ENCODE data around the gene CFB. TPM values are rescaled to one million over a fixed set of nuclear protein-coding genes. Genes with fewer than 3 reads are reported as not detected.

CFB gene
- total RNA-seq, 2 experiments from 2014 or later = 0.58 to 0.60 TPM

DNA sequence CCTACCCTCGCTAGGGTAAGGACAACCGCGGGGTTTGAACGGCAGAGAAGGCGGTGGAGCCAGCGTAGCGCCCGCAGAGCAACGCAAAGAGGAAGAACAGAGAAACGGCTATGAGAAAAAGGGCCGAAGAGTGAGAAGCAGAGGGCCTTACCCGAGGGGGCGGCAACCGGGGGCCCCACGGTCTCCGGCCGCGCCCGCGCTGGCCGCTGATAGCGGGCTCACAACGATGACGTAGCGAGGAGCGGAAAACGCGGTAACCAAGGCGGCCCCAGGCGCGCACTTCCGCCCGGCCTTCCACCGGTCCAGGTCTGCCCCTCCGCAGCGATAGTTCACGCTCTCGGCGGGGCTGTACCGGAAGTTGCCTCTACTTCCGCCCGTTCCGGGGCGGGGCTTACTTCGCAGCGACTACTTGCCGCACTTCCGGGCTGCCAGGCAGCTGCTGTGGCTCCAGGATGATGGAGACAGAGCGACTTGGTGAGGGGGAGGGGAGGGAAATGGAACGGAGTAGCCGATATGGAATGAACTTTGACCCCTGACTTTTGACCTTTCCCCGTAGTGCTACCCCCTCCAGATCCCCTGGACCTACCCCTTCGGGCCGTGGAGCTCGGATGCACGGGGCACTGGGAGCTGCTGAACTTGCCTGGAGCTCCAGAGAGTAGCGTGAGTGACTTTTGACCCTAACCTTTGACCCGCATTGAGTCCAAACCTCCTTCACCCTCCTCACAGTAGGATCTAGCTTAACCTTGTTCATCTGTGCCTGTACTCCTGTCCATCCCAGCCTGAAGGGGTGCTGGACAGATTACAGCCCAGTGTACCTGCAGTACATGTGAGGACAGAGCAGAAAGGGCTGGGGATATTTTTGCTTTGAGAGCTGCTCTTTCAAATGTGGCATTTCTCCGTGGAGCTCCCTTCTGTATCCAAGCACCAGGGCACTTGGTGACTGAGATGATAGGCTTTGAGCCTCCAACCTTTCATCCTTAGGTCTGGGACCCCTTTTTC lies 13.1 kb downstream of the CFB start, which contains the start of the genes NELFE and SKIC2:
Gene NELFE (minus strand): TSS at position 231 of the 999 bp plus-strand sequence. CDS start 525 bp downstream, outside the sequence.
Gene SKIC2 (plus strand): TSS at position 435 of the 999 bp plus-strand sequence. CDS start 18 bp downstream, at position 453.
- H3K9me3 Mint-ChIP-seq = no peaks in the 10 kb centered on the region
- peaks cover 63% of the 10 kb centered on the region for H3K36me3 Mint-ChIP-seq (ENCODE audit: low read depth)
- peaks cover 45% of the 10 kb centered on the region for H3K4me1 Mint-ChIP-seq
- H3K27me3 Mint-ChIP-seq = no peaks in the 10 kb centered on the region
- H3K4me3 Mint-ChIP-seq = peak within 1 kb of the TSS; percentile 91
- ChIA-PET POLR2A (interaction anchor here (0.7 to 8.4 kb wide), 13 partner anchors 10 to 1312 kb away, joined by 3 to 162 read pairs (median 3); partner anchors contain the start of genes ATF6B, BAG6, CFB and DXO), CTCF (interaction anchor here (1.0 to 2.2 kb wide), 5 partner anchors 13 to 559 kb away, joined by 3 to 13 read pairs (median 4); partner anchors contain the start of genes DDX39B, DXO, EHMT2 and GPSM3)
- peak within 1 kb of the TSS; percentile 96 for H3K27ac Mint-ChIP-seq
- DNase-seq = peak; percentile 99

DNA sequence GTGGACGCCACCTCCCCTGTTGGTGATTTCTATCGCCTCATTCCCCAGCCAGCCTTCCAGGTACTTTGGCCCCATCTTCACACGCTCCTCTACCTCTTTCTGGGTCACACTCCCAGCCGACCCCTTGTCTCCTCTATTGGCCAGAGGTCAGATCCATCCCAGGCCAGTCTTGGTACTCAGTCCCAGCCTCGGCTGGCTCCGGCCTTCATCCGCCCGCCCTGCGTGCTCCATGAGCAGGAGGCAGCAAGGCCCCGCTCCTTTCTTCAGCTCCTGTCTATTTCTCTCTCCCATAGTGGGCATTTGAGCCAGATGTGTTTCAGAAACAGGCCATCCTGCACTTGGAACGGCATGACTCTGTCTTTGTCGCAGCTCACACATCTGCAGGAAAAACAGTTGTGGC lies 15.7 kb downstream of the CFB start:
- Mint-ChIP-seq H3K27ac (no peak overlapping the region), H3K9me3 (no peaks in the 10 kb centered on the region), H3K4me3 (no peak overlapping the region), H3K27me3 (no peaks in the 10 kb centered on the region), H3K36me3 (ENCODE audit: low read depth) (peaks cover 69% of the 10 kb centered on the region), H3K4me1 (peaks cover 45% of the 10 kb centered on the region)
- POLR2A ChIA-PET = interaction anchor here (0.8 to 8.4 kb wide), 2 partner anchors 10 to 18 kb away, joined by 3 to 162 read pairs; partner anchors contain the start of gene DXO
- CTCF ChIA-PET = no interaction called here
- no peak for DNase-seq

DNA sequence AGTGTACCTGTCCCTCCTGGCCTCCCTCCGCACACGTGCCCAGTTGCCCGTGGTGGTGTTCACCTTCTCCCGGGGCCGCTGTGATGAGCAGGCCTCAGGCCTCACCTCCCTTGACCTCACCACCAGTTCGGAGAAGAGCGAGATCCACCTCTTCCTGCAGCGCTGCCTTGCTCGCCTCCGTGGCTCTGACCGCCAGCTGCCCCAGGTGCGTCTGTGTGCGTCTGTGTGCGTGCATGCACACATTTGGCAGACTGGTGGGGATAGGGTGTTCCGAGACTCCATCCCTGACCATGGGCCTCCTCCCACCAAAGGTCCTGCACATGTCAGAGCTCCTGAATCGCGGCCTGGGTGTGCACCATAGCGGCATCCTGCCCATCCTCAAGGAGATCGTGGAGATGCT lies 18.0 kb downstream of the CFB start:
- Mint-ChIP-seq H3K27ac (no peak overlapping the region), H3K4me1 (peaks cover 29% of the 10 kb centered on the region), H3K27me3 (no peaks in the 10 kb centered on the region), H3K36me3 (ENCODE audit: low read depth) (peaks cover 73% of the 10 kb centered on the region), H3K9me3 (no peaks in the 10 kb centered on the region), H3K4me3 (no peak overlapping the region)
- ChIA-PET CTCF (interaction anchor here (1.2 kb wide), 1 partner anchor 74 kb away, joined by 3 read pairs; no protein-coding TSS in a partner anchor), POLR2A (interaction anchor here (8.4 kb wide), 1 partner anchor 8 kb away, joined by 162 read pairs; the partner anchor contains the start of gene DXO)
- no peak for DNase-seq

DNA sequence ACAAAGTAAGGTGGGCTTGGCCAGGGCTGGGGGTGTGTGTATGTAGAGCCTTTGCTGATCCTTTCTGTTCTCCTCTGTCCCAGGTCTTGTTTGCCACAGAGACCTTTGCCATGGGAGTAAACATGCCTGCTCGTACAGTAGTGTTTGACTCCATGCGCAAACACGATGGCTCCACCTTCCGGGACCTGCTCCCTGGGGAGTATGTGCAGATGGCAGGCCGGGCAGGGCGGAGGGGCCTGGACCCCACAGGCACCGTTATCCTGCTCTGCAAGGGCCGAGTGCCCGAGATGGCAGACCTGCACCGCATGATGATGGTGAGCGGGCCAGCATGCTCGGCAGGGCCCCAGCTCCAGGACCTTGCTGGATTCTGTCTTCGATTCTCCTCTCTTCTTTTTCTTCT lies 19.8 kb downstream of the CFB start:
- no peak for DNase-seq
- H3K9me3 Mint-ChIP-seq = no peaks in the 10 kb centered on the region
- ChIA-PET POLR2A (no interaction called here), CTCF (interaction anchor here (1.4 kb wide), 1 partner anchor 13 kb away, joined by 3 read pairs; no protein-coding TSS in a partner anchor)
- H3K4me1 Mint-ChIP-seq = peaks cover 26% of the 10 kb centered on the region
- H3K36me3 Mint-ChIP-seq (ENCODE audit: low read depth) = peaks cover 81% of the 10 kb centered on the region
- H3K27ac Mint-ChIP-seq = no peak overlapping the region
- H3K4me3 Mint-ChIP-seq = no peak overlapping the region
- no peaks in the 10 kb centered on the region for H3K27me3 Mint-ChIP-seq

DNA sequence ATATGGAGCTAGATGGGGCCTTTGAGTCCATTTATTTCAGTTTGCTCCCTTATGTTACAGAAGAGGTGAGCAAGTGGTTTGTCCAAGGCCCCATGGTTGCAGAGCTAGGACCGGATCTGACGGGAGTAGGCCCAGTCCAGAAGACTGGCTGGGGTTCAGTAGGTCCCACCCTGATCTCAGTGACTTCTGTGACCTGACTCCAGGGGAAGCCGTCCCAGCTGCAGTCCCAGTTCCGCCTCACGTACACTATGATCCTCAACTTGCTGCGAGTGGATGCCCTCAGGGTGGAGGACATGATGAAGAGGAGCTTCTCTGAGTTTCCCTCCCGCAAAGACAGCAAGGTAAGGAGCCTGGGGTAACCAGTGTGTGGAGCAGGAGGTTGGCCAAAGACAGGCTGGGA lies 20.6 kb downstream of the CFB start:
- peaks cover 74% of the 10 kb centered on the region for H3K36me3 Mint-ChIP-seq (ENCODE audit: low read depth)
- CTCF ChIA-PET = no interaction called here
- H3K4me1 Mint-ChIP-seq = peaks cover 29% of the 10 kb centered on the region
- no peak overlapping the region for H3K27ac Mint-ChIP-seq
- no peak for DNase-seq
- H3K4me3 Mint-ChIP-seq = no peak overlapping the region
- no peaks in the 10 kb centered on the region for H3K9me3 Mint-ChIP-seq
- POLR2A ChIA-PET = no interaction called here
- no peaks in the 10 kb centered on the region for H3K27me3 Mint-ChIP-seq

DNA sequence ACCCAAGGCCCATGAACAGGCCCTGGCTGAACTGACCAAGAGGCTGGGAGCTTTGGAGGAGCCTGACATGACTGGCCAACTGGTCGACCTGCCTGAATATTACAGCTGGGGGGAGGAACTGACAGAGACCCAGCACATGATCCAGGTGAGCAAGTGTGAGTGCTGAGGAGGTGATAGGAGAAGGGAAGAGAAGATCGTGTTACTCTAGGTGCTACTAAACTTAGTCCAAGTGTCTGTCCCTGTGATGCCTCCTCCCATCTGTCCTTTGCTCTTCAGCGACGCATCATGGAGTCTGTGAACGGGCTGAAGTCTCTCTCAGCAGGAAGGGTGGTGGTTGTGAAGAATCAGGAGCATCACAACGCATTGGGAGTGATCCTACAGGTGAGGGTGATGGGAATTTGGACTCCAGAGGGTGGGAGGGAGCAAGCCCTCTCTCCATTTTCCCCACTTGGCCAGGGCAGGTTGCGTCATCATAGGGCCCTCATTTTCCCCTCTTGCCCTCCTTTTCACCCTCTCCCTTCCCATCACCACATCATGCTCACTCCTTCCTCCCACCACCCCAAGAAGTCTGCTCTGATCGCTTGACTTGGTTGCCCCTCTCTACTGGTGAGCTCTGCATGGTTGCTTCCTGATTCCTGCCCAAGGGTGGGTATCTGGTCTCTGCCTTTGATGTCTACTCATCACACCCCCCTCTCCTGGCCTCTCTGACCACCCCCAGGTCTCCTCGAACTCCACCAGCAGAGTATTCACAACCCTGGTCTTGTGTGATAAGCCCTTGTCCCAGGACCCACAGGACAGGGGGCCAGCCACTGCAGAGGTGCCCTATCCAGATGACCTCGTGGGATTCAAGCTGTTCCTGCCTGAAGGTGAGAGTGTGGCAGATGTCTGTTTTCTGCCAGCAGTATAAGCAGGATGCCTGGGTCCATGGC lies 21.4 kb downstream of the CFB start:
- Mint-ChIP-seq H3K4me3 (no peak overlapping the region), H3K9me3 (no peaks in the 10 kb centered on the region), H3K27ac (no peak overlapping the region), H3K36me3 (ENCODE audit: low read depth) (peaks cover 69% of the 10 kb centered on the region), H3K4me1 (peaks cover 26% of the 10 kb centered on the region), H3K27me3 (no peaks in the 10 kb centered on the region)
- ChIA-PET POLR2A (no interaction called here), CTCF (no interaction called here)
- DNase-seq = no peak

DNA sequence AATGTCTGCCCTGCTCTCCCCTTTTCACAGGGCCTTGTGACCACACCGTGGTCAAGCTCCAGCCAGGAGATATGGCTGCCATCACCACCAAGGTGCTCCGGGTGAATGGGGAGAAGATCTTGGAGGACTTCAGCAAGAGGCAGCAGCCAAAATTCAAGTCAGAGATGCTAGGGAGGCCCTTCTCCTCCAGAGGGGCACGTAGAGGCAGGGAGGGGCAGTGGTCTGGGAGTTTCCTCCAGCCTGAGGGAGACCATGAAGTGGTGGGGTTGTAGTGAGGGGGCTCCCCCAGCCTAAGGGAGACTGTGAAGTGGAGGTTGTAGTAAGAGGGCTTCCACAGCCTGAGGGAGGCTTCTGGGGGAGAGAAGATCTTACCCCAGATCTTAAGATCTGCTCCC lies 22.0 kb downstream of the CFB start:
- no peak overlapping the region for H3K4me3 Mint-ChIP-seq
- H3K27ac Mint-ChIP-seq = no peak overlapping the region
- POLR2A ChIA-PET = interaction anchor here (8.3 kb wide), 1 partner anchor 8 kb away, joined by 162 read pairs; the partner anchor contains the start of genes NELFE and SKIC2
- DNase-seq = no peak
- H3K4me1 Mint-ChIP-seq = peaks cover 32% of the 10 kb centered on the region
- H3K9me3 Mint-ChIP-seq = no peaks in the 10 kb centered on the region
- H3K36me3 Mint-ChIP-seq (ENCODE audit: low read depth) = peaks cover 63% of the 10 kb centered on the region
- CTCF ChIA-PET = no interaction called here
- H3K27me3 Mint-ChIP-seq = no peaks in the 10 kb centered on the region

DNA sequence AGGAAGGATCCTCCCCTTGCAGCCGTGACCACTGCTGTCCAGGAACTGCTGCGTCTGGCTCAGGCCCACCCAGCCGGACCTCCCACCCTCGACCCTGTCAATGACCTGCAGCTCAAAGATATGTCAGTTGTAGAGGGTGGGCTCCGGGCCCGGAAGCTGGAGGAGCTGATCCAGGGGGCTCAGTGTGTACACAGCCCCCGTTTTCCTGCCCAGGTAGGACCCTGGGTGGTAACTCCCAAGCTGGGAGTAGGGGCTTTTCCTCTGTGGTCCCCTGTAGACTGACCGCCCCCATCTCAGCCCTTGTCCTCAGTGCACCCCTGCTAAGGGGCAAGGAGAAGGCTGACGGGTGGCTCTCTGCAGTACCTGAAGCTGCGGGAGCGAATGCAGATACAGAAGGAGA lies 22.4 kb downstream of the CFB start:
- no peak for DNase-seq
- H3K36me3 Mint-ChIP-seq (ENCODE audit: low read depth) = peaks cover 63% of the 10 kb centered on the region
- peaks cover 36% of the 10 kb centered on the region for H3K4me1 Mint-ChIP-seq
- POLR2A ChIA-PET = interaction anchor here (8.3 kb wide), 1 partner anchor 8 kb away, joined by 162 read pairs; the partner anchor contains the start of genes NELFE and SKIC2
- CTCF ChIA-PET = no interaction called here
- no peaks in the 10 kb centered on the region for H3K9me3 Mint-ChIP-seq
- no peaks in the 10 kb centered on the region for H3K27me3 Mint-ChIP-seq
- no peak overlapping the region for H3K4me3 Mint-ChIP-seq
- H3K27ac Mint-ChIP-seq = no peak overlapping the region

DNA sequence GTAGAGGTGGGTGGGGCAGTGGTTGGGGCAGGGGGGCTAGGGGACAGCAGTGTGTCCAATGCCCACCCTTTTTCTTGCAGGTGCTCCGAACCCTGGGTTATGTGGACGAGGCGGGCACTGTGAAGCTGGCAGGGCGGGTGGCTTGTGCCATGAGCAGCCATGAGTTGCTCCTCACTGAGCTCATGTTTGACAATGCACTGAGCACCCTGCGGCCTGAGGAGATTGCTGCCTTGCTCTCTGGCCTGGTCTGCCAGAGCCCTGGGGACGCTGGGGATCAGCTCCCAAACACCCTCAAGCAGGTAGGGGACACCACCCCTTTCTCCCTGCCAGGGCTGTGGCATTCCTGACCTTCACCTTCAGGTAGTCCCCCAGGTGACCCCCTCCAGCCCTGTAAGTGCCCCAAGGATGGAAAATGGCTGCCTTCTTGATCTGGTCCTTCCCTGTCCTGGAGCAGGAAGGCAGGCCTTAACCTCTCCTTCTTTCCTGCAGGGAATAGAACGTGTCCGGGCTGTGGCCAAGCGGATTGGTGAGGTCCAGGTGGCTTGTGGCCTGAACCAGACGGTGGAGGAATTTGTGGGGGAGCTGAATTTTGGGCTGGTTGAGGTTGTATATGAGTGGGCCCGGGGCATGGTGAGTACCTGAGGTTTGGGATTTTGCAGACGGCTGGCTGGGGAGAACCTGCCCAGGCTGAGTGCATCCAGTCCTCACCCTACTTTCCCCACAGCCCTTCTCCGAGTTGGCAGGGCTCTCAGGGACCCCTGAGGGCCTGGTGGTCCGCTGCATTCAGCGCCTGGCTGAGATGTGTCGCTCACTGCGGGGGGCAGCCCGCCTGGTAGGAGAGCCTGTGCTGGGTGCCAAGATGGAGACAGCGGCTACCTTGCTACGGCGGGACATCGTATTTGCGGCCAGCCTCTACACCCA lies 23.2 kb downstream of the CFB start:
- H3K9me3 Mint-ChIP-seq = no peaks in the 10 kb centered on the region
- peaks cover 43% of the 10 kb centered on the region for H3K4me1 Mint-ChIP-seq
- H3K36me3 Mint-ChIP-seq (ENCODE audit: low read depth) = peaks cover 58% of the 10 kb centered on the region
- POLR2A ChIA-PET = interaction anchor here (8.3 kb wide), 1 partner anchor 9 kb away, joined by 162 read pairs; the partner anchor contains the start of genes NELFE and SKIC2
- no peak overlapping the region for H3K27ac Mint-ChIP-seq
- no peak overlapping the region for H3K4me3 Mint-ChIP-seq
- H3K27me3 Mint-ChIP-seq = no peaks in the 10 kb centered on the region
- CTCF ChIA-PET = interaction anchor here (1.1 kb wide), 1 partner anchor 17 kb away, joined by 3 read pairs; no protein-coding TSS in a partner anchor
- no peak for DNase-seq

DNA sequence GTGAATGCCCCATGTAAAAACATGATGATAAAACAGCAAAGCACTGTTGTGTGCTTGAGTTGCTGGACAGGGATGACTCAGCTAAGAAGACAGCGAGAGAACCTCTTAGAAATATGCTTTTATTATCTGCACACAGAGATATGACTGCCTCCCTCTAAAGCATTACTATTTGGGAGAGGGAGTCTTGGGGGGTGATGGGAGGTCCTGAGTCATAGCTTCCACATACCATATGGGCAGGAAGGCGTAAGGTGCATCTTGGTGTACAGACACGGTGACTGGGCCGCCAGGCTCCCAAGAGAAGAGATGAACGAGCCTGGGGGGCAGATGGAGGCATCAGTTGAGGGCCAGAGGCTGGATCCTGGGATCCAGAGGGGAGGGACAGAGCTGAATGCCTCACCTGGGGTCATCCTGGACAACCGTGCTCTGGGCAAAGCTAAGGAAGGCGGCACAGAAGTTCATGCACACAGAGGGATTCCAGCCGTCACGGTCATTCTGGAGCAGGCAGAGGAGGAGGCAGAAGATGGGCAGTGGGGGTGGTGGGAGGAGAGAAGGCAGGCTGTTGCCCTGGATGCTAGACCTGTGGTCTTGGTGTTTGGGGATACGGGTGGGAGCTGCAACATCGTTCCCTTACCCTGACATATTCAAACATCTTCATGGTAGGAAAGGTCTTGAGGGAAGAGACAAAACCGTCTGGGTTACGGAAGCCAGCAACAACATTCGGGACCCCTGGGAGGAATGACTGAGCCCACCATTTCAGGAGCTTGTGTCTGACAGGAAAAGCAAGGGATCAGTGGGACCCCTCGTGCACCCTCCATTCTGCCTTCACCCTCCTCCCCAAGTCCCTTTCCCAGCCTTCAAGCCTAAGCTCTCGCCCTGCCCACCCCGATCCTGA lies 24.1 kb downstream of the CFB start:
- DNase-seq = no peak
- H3K36me3 Mint-ChIP-seq (ENCODE audit: low read depth) = peaks cover 51% of the 10 kb centered on the region

More for the DNA sequence above, 24.1 kb downstream of the CFB start:
- Mint-ChIP-seq H3K9me3 (no peaks in the 10 kb centered on the region), H3K4me3 (peak overlapping the region; percentile 44), H3K27me3 (no peaks in the 10 kb centered on the region), H3K4me1 (peaks cover 45% of the 10 kb centered on the region), H3K27ac (peak overlapping the region; percentile 65)
- ChIA-PET POLR2A (interaction anchor here (1.3 to 8.3 kb wide), 3 partner anchors 10 to 72 kb away, joined by 3 to 162 read pairs (median 22); partner anchors contain the start of genes EHMT2, NELFE and SKIC2), CTCF (interaction anchor here (1.1 kb wide), 1 partner anchor 18 kb away, joined by 3 read pairs; no protein-coding TSS in a partner anchor)

Data from activated CD4-positive, alpha-beta memory T cell treated with anti-CD3 and anti-CD28 coated beads, Interleukin-2, amount 10 ng/mL, durations not matched to agents 7 days and 5 days (primary cell).